ENCODE results near the gene TSPAN5. TPM values are rescaled to one million over a fixed set of nuclear protein-coding genes. Genes with fewer than 3 reads are reported as not detected.

TSPAN5 gene
- total RNA-seq, 1 experiment from 2014 or later, result 4.3 TPM

- DNase-seq, result no peak
- Histone ChIP-seq H3K4me3 (ENCODE audit: insufficient read depth, low read depth, low read length) (no peak overlapping the region), H3K27me3 (ENCODE audit: control insufficient read depth, insufficient read depth, low read length) (no peaks in the 10 kb centered on the region), H3K36me3 (replicated peaks; ENCODE audit: control insufficient read depth, insufficient read depth, low read length) (no peaks in the 10 kb centered on the region)
Observed at GRCh38 chr4:98564852-98565251, 93.6 kb downstream of the TSPAN5 start.

GRCh38 chr4:98560321-98560720 lies 98.1 kb downstream of the TSPAN5 start:
- H3K27me3 ChIP-seq (ENCODE audit: control insufficient read depth, insufficient read depth, low read length), result no peaks in the 10 kb centered on the region
- no peaks in the 10 kb centered on the region for H3K36me3 ChIP-seq (replicated peaks; ENCODE audit: control insufficient read depth, insufficient read depth, low read length)
- no peak overlapping the region for H3K4me3 ChIP-seq (ENCODE audit: insufficient read depth, low read depth, low read length)
- no peak for DNase-seq

- peak; percentile 22 for DNase-seq
- Histone ChIP-seq H3K4me3 (ENCODE audit: insufficient read depth, low read depth, low read length) (no peak overlapping the region), H3K36me3 (replicated peaks; ENCODE audit: control insufficient read depth, insufficient read depth, low read length) (no peaks in the 10 kb centered on the region), H3K27me3 (ENCODE audit: control insufficient read depth, insufficient read depth, low read length) (no peaks in the 10 kb centered on the region)
Observed at GRCh38 chr4:98558471-98559169, 99.8 kb downstream of the TSPAN5 start.

- DNase-seq, result no peak
- no peaks in the 10 kb centered on the region for H3K27me3 ChIP-seq (ENCODE audit: control insufficient read depth, insufficient read depth, low read length)
- no peaks in the 10 kb centered on the region for H3K36me3 ChIP-seq (replicated peaks; ENCODE audit: control insufficient read depth, insufficient read depth, low read length)
- no peak overlapping the region for H3K4me3 ChIP-seq (ENCODE audit: insufficient read depth, low read depth, low read length)
Observed at GRCh38 chr4:98557194-98557892, 101.1 kb downstream of the TSPAN5 start.

GRCh38 chr4:98556451-98556850 lies 102.0 kb downstream of the TSPAN5 start:
- Histone ChIP-seq H3K27me3 (ENCODE audit: control insufficient read depth, insufficient read depth, low read length) (no peaks in the 10 kb centered on the region), H3K4me3 (ENCODE audit: insufficient read depth, low read depth, low read length) (no peak overlapping the region), H3K36me3 (replicated peaks; ENCODE audit: control insufficient read depth, insufficient read depth, low read length) (no peaks in the 10 kb centered on the region)
- DNase-seq, result no peak

- no peak for DNase-seq
- Histone ChIP-seq H3K36me3 (replicated peaks; ENCODE audit: control insufficient read depth, insufficient read depth, low read length) (no peaks in the 10 kb centered on the region), H3K27me3 (ENCODE audit: control insufficient read depth, insufficient read depth, low read length) (no peaks in the 10 kb centered on the region), H3K4me3 (ENCODE audit: insufficient read depth, low read depth, low read length) (no peak overlapping the region)
Observed at GRCh38 chr4:98555798-98556445, 102.5 kb downstream of the TSPAN5 start.

GRCh38 chr4:98546910-98547594 lies 111.4 kb downstream of the TSPAN5 start:
- Histone ChIP-seq H3K4me3 (ENCODE audit: insufficient read depth, low read depth, low read length) (no peak overlapping the region), H3K36me3 (replicated peaks; ENCODE audit: control insufficient read depth, insufficient read depth, low read length) (no peaks in the 10 kb centered on the region), H3K27me3 (ENCODE audit: control insufficient read depth, insufficient read depth, low read length) (no peaks in the 10 kb centered on the region)
- peak; percentile 41 for DNase-seq

- H3K36me3 ChIP-seq (replicated peaks; ENCODE audit: control insufficient read depth, insufficient read depth, low read length), result no peaks in the 10 kb centered on the region
- DNase-seq, result no peak
- H3K4me3 ChIP-seq (ENCODE audit: insufficient read depth, low read depth, low read length), result no peak overlapping the region
- H3K27me3 ChIP-seq (ENCODE audit: control insufficient read depth, insufficient read depth, low read length), result no peaks in the 10 kb centered on the region
Observed at GRCh38 chr4:98544818-98545414, 113.5 kb downstream of the TSPAN5 start.

GRCh38 chr4:98544141-98544817 lies 114.1 kb downstream of the TSPAN5 start:
- Histone ChIP-seq H3K27me3 (ENCODE audit: control insufficient read depth, insufficient read depth, low read length) (no peaks in the 10 kb centered on the region), H3K4me3 (ENCODE audit: insufficient read depth, low read depth, low read length) (no peak overlapping the region), H3K36me3 (replicated peaks; ENCODE audit: control insufficient read depth, insufficient read depth, low read length) (no peaks in the 10 kb centered on the region)
- no peak for DNase-seq

GRCh38 chr4:98542011-98542410 lies 116.4 kb downstream of the TSPAN5 start:
- DNase-seq, result no peak
- Histone ChIP-seq H3K4me3 (ENCODE audit: insufficient read depth, low read depth, low read length) (no peak overlapping the region), H3K36me3 (replicated peaks; ENCODE audit: control insufficient read depth, insufficient read depth, low read length) (no peaks in the 10 kb centered on the region), H3K27me3 (ENCODE audit: control insufficient read depth, insufficient read depth, low read length) (no peaks in the 10 kb centered on the region)

GRCh38 chr4:98540803-98541202 lies 117.6 kb downstream of the TSPAN5 start:
- Histone ChIP-seq H3K4me3 (ENCODE audit: insufficient read depth, low read depth, low read length) (no peak overlapping the region), H3K27me3 (ENCODE audit: control insufficient read depth, insufficient read depth, low read length) (no peaks in the 10 kb centered on the region), H3K36me3 (replicated peaks; ENCODE audit: control insufficient read depth, insufficient read depth, low read length) (no peaks in the 10 kb centered on the region)
- DNase-seq, result no peak

- DNase-seq, result no peak
- no peaks in the 10 kb centered on the region for H3K27me3 ChIP-seq (ENCODE audit: control insufficient read depth, insufficient read depth, low read length)
- no peak overlapping the region for H3K4me3 ChIP-seq (ENCODE audit: insufficient read depth, low read depth, low read length)
- no peaks in the 10 kb centered on the region for H3K36me3 ChIP-seq (replicated peaks; ENCODE audit: control insufficient read depth, insufficient read depth, low read length)
Observed at GRCh38 chr4:98539741-98540140, 118.7 kb downstream of the TSPAN5 start.

GRCh38 chr4:98539299-98539698 lies 119.1 kb downstream of the TSPAN5 start:
- no peaks in the 10 kb centered on the region for H3K27me3 ChIP-seq (ENCODE audit: control insufficient read depth, insufficient read depth, low read length)
- H3K36me3 ChIP-seq (replicated peaks; ENCODE audit: control insufficient read depth, insufficient read depth, low read length), result no peaks in the 10 kb centered on the region
- no peak overlapping the region for H3K4me3 ChIP-seq (ENCODE audit: insufficient read depth, low read depth, low read length)

GRCh38 chr4:98536631-98537030 lies 121.8 kb downstream of the TSPAN5 start:
- peak; percentile 45 for DNase-seq
- H3K27me3 ChIP-seq (ENCODE audit: control insufficient read depth, insufficient read depth, low read length), result no peaks in the 10 kb centered on the region
- no peak overlapping the region for H3K4me3 ChIP-seq (ENCODE audit: insufficient read depth, low read depth, low read length)
- no peaks in the 10 kb centered on the region for H3K36me3 ChIP-seq (replicated peaks; ENCODE audit: control insufficient read depth, insufficient read depth, low read length)

More at GRCh38 chr4:98539299-98539698, 119.1 kb downstream of the TSPAN5 start:
- DNase-seq, result no peak
